ENCODE measurements around the gene RPL4. TPM values are rescaled to one million over a fixed set of nuclear protein-coding genes. Genes with fewer than 3 reads are reported as not detected.
A peak's percentile ranks its signal among the peaks of the same experiment; 100 is the strongest.

Gene RPL4
- total and polyA plus RNA-seq, 10 of the 15 experiments (the other 5 are each of a cell fraction or from before 2014, with no cell fraction given), result 2,004 to 8,888 (median 4,667) TPM

GRCh38 chr15:66491846-66492245 lies 12.8 kb downstream of the RPL4 start:
- TF ChIP-seq ZNF207 (IDR thresholded peaks at IDR 0.05; ENCODE audit: borderline replicate concordance) (no peak), POLR2AphosphoS5 (IDR thresholded peaks at IDR 0.05; ENCODE audit: low read length) (peak; percentile 58), CBX3 (IDR thresholded peaks at IDR 0.05; ENCODE audit: borderline replicate concordance, low read depth) (no peak)
- no peak overlapping the region for H3K9ac ChIP-seq (ENCODE audit: control insufficient read depth, insufficient read depth, low read length)
- intact Hi-C loops (cut with micrococcal nuclease; ENCODE audit: unreplicated experiment) (no loop called here), in situ Hi-C loops (cut with MboI) (no loop called here)
- no peak overlapping the region for H3K4me2 ChIP-seq (ENCODE audit: control insufficient read depth, insufficient read depth)
- no peaks in the 10 kb centered on the region for H4K20me1 ChIP-seq (ENCODE audit: control insufficient read depth, insufficient read depth)
- H3K27ac ChIP-seq (ENCODE audit: control insufficient read depth, insufficient read depth), result no peak overlapping the region
- peaks cover 8% of the 10 kb centered on the region for H3K79me2 ChIP-seq (ENCODE audit: control insufficient read depth, insufficient read depth, low read length)
- SMC1A ChIA-PET (ENCODE audit: uncharacterized antibody, unreplicated experiment), result interaction anchor here (1.1 to 3.5 kb wide), 2 partner anchors 18 to 104 kb away, joined by 4 to 9 read pairs; no protein-coding TSS in a partner anchor
- 98% methylated on average over 3 of the region's 3 CpGs for WGBS (ENCODE audit: insufficient coverage, insufficient replicate concordance, low lambda C conversion rate, missing lambda C conversion rate)
- CTCF ChIA-PET, result interaction anchor here (0.8 to 1.6 kb wide), 7 partner anchors 15 to 203 kb away, joined by 3 to 5 read pairs (median 5); no protein-coding TSS in a partner anchor
- no peak overlapping the region for H3K4me3 ChIP-seq
- DNase-seq (ENCODE audit: low read depth, low spot score), result no peak
- RAD21 ChIA-PET (ENCODE audit: unreplicated experiment), result interaction anchor here (0.6 to 3.9 kb wide), 4 partner anchors 20 to 104 kb away, joined by 3 to 12 read pairs (median 6); no protein-coding TSS in a partner anchor
- no peak for FAIRE-seq
- H3K36me3 ChIP-seq (ENCODE audit: control insufficient read depth in 2 of 2, insufficient read depth in 2 of 2, low read length in 1 of 2), result peaks cover 25 to 39% of the 10 kb centered on the region in 2 experiments
- H3K4me1 ChIP-seq (ENCODE audit: control insufficient read depth, insufficient read depth, low read length), result no peaks in the 10 kb centered on the region
- ATAC-seq, result no peak
- no peaks in the 10 kb centered on the region for H3K27me3 ChIP-seq (replicated peaks in 1 of 2; ENCODE audit: control insufficient read depth in 2 of 2, insufficient read depth in 2 of 2, low read length in 1 of 2)
- POLR2A ChIA-PET, result interaction anchor here (0.6 to 1.4 kb wide), 2 partner anchors 16 to 153 kb away, joined by 4 to 5 read pairs; no protein-coding TSS in a partner anchor
- no peaks in the 10 kb centered on the region for H3K9me3 ChIP-seq (replicated peaks; ENCODE audit: control insufficient read depth, insufficient read depth, low read length)
- no peak overlapping the region for H2AFZ ChIP-seq (ENCODE audit: control insufficient read depth, low read depth, low read length)
- no TSS peak for BruUV-seq (replicated peaks)

DNA sequence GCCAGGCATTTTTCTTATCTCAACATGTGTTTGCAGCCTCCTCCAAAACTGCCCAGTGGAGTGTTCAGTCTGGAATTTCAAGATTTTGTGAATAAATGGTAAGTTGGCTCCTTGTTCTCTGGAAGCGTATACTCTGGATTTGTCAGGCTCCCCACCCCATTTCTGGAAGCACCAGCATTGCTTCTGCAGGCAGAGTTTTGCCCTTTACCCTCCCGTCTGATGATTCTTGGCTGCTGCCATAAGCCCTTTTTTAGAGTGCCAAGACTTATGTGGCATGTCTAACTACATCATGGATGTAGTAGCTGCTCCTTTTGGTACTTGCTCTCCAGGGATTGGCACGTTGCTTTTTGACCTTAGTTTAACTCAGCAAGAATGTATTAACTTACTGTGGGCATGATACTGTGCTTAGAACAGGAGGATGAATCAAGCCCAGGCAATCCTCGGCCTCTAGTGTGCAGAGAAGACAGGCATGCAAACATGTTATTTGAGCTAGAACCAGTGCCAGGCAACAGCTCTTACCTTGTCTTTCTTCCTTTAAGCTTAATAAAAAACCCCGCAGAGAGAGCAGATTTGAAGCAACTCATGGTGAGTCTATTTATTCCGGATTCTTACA lies 15.4 kb downstream of the RPL4 start:
- DNase-seq (ENCODE audit: low read depth, low spot score) (no peak), ATAC-seq (no peak), FAIRE-seq (no peak)
- no peaks in the 10 kb centered on the region for H3K27me3 ChIP-seq (replicated peaks in 1 of 2; ENCODE audit: control insufficient read depth in 2 of 2, insufficient read depth in 2 of 2, low read length in 1 of 2)
- peaks cover 31 to 44% of the 10 kb centered on the region in 2 experiments for H3K36me3 ChIP-seq (ENCODE audit: control insufficient read depth in 2 of 2, insufficient read depth in 2 of 2, low read length in 1 of 2)
- no peaks in the 10 kb centered on the region for H3K4me1 ChIP-seq (ENCODE audit: control insufficient read depth, insufficient read depth, low read length)
- no peaks in the 10 kb centered on the region for H3K79me2 ChIP-seq (ENCODE audit: control insufficient read depth, insufficient read depth, low read length)
- POLR2A ChIA-PET, result no interaction called here
- intact Hi-C loops (cut with micrococcal nuclease; ENCODE audit: unreplicated experiment) (no loop called here), in situ Hi-C loops (cut with MboI) (no loop called here)
- CTCF ChIA-PET, result interaction anchor here (0.7 kb wide), 1 partner anchor 17 kb away, joined by 3 read pairs; no protein-coding TSS in a partner anchor
- no peak overlapping the region for H3K27ac ChIP-seq (ENCODE audit: control insufficient read depth, insufficient read depth)
- no peak overlapping the region for H3K9ac ChIP-seq (ENCODE audit: control insufficient read depth, insufficient read depth, low read length)
- no peaks in the 10 kb centered on the region for H3K9me3 ChIP-seq (replicated peaks; ENCODE audit: control insufficient read depth, insufficient read depth, low read length)
- no peak overlapping the region for H2AFZ ChIP-seq (ENCODE audit: control insufficient read depth, low read depth, low read length)
- BruUV-seq (replicated peaks), result no TSS peak
- H3K4me3 ChIP-seq, result no peak overlapping the region
- WGBS (ENCODE audit: insufficient coverage, insufficient replicate concordance, low lambda C conversion rate, missing lambda C conversion rate), result 86% methylated on average over 6 of the region's 6 CpGs
- H4K20me1 ChIP-seq (ENCODE audit: control insufficient read depth, insufficient read depth), result no peaks in the 10 kb centered on the region
- RAD21 ChIA-PET (ENCODE audit: unreplicated experiment), result interaction anchor here (1.1 to 1.2 kb wide), 2 partner anchors 15 to 88 kb away, joined by 3 read pairs; no protein-coding TSS in a partner anchor
- SMC1A ChIA-PET (ENCODE audit: uncharacterized antibody, unreplicated experiment), result interaction anchor here (1.0 to 1.4 kb wide), 2 partner anchors 101 to 199 kb away, joined by 3 read pairs; no protein-coding TSS in a partner anchor
- no peak overlapping the region for H3K4me2 ChIP-seq (ENCODE audit: control insufficient read depth, insufficient read depth)
- no peak for TF ChIP-seq STAT1 (conservative IDR thresholded peaks at IDR 0.05)
- no peak for TF ChIP-seq SMARCA5 (IDR thresholded peaks at IDR 0.05)
- no peak for TF ChIP-seq CREM (IDR thresholded peaks at IDR 0.05; ENCODE audit: low read depth)
- TF ChIP-seq SREBF2 (IDR thresholded peaks at IDR 0.05; ENCODE audit: low read length), result no peak
- TF ChIP-seq POLR2AphosphoS5 (IDR thresholded peaks at IDR 0.05; ENCODE audit: low read length), result no peak
- TF ChIP-seq ZBTB33 (IDR thresholded peaks at IDR 0.05), result no peak
- TF ChIP-seq, protein P1, sequence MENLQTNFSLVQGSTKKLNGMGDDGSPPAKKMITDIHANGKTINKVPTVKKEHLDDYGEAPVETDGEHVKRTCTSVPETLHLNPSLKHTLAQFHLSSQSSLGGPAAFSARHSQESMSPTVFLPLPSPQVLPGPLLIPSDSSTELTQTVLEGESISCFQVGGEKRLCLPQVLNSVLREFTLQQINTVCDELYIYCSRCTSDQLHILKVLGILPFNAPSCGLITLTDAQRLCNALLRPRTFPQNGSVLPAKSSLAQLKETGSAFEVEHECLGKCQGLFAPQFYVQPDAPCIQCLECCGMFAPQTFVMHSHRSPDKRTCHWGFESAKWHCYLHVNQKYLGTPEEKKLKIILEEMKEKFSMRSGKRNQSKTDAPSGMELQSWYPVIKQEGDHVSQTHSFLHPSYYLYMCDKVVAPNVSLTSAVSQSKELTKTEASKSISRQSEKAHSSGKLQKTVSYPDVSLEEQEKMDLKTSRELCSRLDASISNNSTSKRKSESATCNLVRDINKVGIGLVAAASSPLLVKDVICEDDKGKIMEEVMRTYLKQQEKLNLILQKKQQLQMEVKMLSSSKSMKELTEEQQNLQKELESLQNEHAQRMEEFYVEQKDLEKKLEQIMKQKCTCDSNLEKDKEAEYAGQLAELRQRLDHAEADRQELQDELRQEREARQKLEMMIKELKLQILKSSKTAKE (IDR thresholded peaks at IDR 0.05; ENCODE audit: low read depth, poor library complexity, severe bottlenecking), result no peak
- no peak for TF ChIP-seq RBBP5 (conservative IDR thresholded peaks at IDR 0.05)

All from GM12878 (cell line).